Measurements from ENCODE around the gene TNIP1. TPM values are rescaled to one million over a fixed set of nuclear protein-coding genes. Genes with fewer than 3 reads are reported as not detected.
A peak's percentile ranks its signal among the peaks of the same experiment; 100 is the strongest.

Gene TNIP1
- total RNA-seq, 1 donor from 2014 or later, result 512 TPM

DNA sequence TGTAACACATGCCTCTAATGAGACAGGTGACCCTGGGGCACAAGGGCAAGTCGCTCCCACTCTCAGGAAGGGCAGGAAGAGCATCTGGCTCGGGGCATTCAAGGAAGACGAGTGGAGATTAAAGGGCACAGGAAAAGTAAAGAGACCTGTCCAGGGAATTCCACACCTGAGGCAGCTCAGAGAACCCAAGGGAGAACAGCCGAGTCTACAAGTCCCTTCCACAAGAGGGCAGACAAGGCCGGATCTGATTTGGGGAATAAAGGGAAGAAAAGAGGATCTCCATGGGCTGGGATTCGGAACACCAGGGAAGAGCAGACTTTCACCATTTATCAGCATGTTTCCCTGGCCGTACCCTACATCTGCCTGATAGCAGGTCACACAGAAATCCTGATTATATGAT, 32.3 kb downstream of the TNIP1 start:
- no peak for TF ChIP-seq CTCF (IDR thresholded peaks at IDR 0.05)
- DNase-seq (no peak), ATAC-seq (ENCODE audit: low read depth) (no peak)
- POLR2A ChIA-PET, result interaction anchor here (1.3 to 2.3 kb wide), 4 partner anchors 30 to 67 kb away, joined by 3 to 10 read pairs (median 4); no protein-coding TSS in a partner anchor
- H3K9me3 Mint-ChIP-seq, result no peaks in the 10 kb centered on the region
- no peak overlapping the region for H3K4me3 Mint-ChIP-seq
- no peak overlapping the region for H3K27ac Mint-ChIP-seq
- peaks cover 95% of the 10 kb centered on the region for H3K36me3 Mint-ChIP-seq (ENCODE audit: low read depth)
- CTCF ChIA-PET, result interaction anchor here (0.9 to 16.2 kb wide), 11 partner anchors 9 to 190 kb away, joined by 3 to 625 read pairs (median 3); partner anchors contain the start of gene ANXA6
- intact Hi-C loops (cut with micrococcal nuclease), result no loop called here
- H3K4me1 Mint-ChIP-seq, result peaks cover 22% of the 10 kb centered on the region
- H3K27me3 Mint-ChIP-seq, result no peaks in the 10 kb centered on the region

DNA sequence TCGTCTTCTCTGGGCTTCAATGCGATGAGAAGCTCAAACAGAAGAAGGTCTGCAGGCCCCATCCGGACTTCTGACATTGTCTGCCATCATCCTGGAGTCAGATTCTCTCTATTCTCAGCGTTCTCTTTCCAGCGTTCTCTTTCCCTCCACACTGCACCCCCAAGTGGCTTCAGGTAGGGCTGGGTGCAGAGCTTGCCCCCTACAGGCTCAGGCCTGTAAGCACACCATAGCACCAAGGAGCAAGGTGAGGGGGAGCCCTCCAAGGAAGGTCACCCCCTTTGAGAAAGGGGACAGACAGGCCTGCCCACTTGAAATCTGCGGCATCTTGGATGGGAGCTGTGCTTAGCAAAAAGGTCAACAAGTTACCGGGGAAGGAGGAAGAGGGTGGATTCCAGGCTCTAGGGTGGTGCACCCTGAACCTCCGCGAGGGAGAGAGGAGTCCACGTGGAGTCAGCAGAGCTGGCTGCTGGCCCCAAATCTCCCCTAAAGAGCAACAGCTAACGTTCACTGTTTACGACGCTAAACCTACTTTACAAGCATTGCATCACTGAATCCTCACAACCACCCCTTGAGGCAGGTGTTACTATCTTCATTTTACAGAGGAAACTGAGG, 32.9 kb downstream of the TNIP1 start:
- Mint-ChIP-seq H3K4me3 (no peak overlapping the region), H3K9me3 (no peaks in the 10 kb centered on the region), H3K4me1 (peaks cover 16% of the 10 kb centered on the region), H3K27ac (no peak overlapping the region), H3K36me3 (ENCODE audit: low read depth) (peaks cover 95% of the 10 kb centered on the region), H3K27me3 (no peaks in the 10 kb centered on the region)
- POLR2A ChIA-PET, result interaction anchor here (0.6 to 2.3 kb wide), 5 partner anchors 12 to 67 kb away, joined by 3 to 10 read pairs (median 5); no protein-coding TSS in a partner anchor
- intact Hi-C loops (cut with micrococcal nuclease), result no loop called here
- no peak for DNase-seq
- CTCF ChIA-PET, result interaction anchor here (0.7 to 16.2 kb wide), 9 partner anchors 10 to 190 kb away, joined by 3 to 625 read pairs (median 5); partner anchors contain the start of gene ANXA6
- TF ChIP-seq CTCF (IDR thresholded peaks at IDR 0.05), result no peak
- peak; percentile 67 for ATAC-seq (ENCODE audit: low read depth)

GRCh38 chr5:151042453-151043093, 38.3 kb downstream of the TNIP1 start:
- no peak overlapping the region for H3K27ac Mint-ChIP-seq
- no peak for ATAC-seq (ENCODE audit: low read depth)
- intact Hi-C loops (cut with micrococcal nuclease), result no loop called here

GRCh38 chr5:151041577-151042268, 39.1 kb downstream of the TNIP1 start:
- Mint-ChIP-seq H3K27me3 (no peaks in the 10 kb centered on the region), H3K27ac (no peak overlapping the region), H3K9me3 (no peaks in the 10 kb centered on the region), H3K36me3 (ENCODE audit: low read depth) (peaks cover 95% of the 10 kb centered on the region), H3K4me1 (no peaks in the 10 kb centered on the region), H3K4me3 (no peak overlapping the region)
- POLR2A ChIA-PET, result interaction anchor here (0.7 kb wide), 2 partner anchors 22 to 73 kb away, joined by 3 to 9 read pairs; no protein-coding TSS in a partner anchor
- intact Hi-C loops (cut with micrococcal nuclease), result no loop called here
- TF ChIP-seq CTCF (IDR thresholded peaks at IDR 0.05), result no peak
- CTCF ChIA-PET, result interaction anchor here (1.5 to 2.5 kb wide), 3 partner anchors 10 to 123 kb away, joined by 4 to 11 read pairs (median 10); no protein-coding TSS in a partner anchor
- ATAC-seq (ENCODE audit: low read depth), result no peak
- no peak for DNase-seq

More at GRCh38 chr5:151042453-151043093, 38.3 kb downstream of the TNIP1 start:
- POLR2A ChIA-PET, result no interaction called here
- Mint-ChIP-seq H3K9me3 (no peaks in the 10 kb centered on the region), H3K27me3 (no peaks in the 10 kb centered on the region), H3K4me3 (no peak overlapping the region), H3K4me1 (no peaks in the 10 kb centered on the region), H3K36me3 (ENCODE audit: low read depth) (peaks cover 95% of the 10 kb centered on the region)
- CTCF ChIA-PET, result interaction anchor here (1.5 to 2.5 kb wide), 3 partner anchors 9 to 122 kb away, joined by 4 to 11 read pairs (median 10); no protein-coding TSS in a partner anchor
- no peak for DNase-seq
- TF ChIP-seq CTCF (IDR thresholded peaks at IDR 0.05), result no peak
